K562 (cell line): Measurements from ENCODE around the gene HSPA1L. TPM values are rescaled to one million over a fixed set of nuclear protein-coding genes. Genes with fewer than 3 reads are reported as not detected.

Experiments
- ARID3B ChIP-seq: fragments of 250-450 bp; sonication (Bioruptor Pico); IDR thresholded peaks from 2 replicates; pipeline ENCODE4 v1.4.0; 2020; ENCODE audit warnings: borderline replicate concordance
- BACH1 ChIP-seq: fragments of 200-800 bp; sonication (Bioruptor generic); IDR thresholded peaks from 2 replicates; pipeline ENCODE4 v1.6.1; 2016; ENCODE audit warnings: missing genetic modification characterization, missing compliant biosample characterization
- CBX5 ChIP-seq: IDR thresholded peaks from 2 replicates; pipeline ENCODE4 v1.6.1; 2014; ENCODE audit warnings: low read depth, borderline replicate concordance
- E2F8 ChIP-seq: fragments of 450-650 bp; IDR thresholded peaks from 2 replicates; pipeline ENCODE4 v1.7.1; 2018; ENCODE audit warnings: mild to moderate bottlenecking, low read depth; ENCODE audit not compliant: partially characterized antibody
- FIP1L1 ChIP-seq: fragments of 200-400 bp; formaldehyde crosslinking; IDR thresholded peaks from 2 replicates; pipeline ENCODE4 v1.6.1; 2018; ENCODE audit warnings: mild to moderate bottlenecking, low read depth, low read length; ENCODE audit not compliant: poor library complexity, severe bottlenecking
- RBM39 ChIP-seq: fragments of 200-400 bp; formaldehyde crosslinking; optimal IDR thresholded peaks from 2 replicates; pipeline ENCODE3; 2018; ENCODE audit warnings: low read depth, low read length
- RFX7 ChIP-seq: fragments of 250-450 bp; sonication (Bioruptor Pico); IDR thresholded peaks from 2 replicates; pipeline ENCODE4 v1.5.1; 2021; ENCODE audit warnings: mild to moderate bottlenecking
- ZC3H8 ChIP-seq: fragments of 450-650 bp; IDR thresholded peaks from 2 replicates; pipeline ENCODE4 v1.6.1; 2017
- polyA plus RNA-seq, 8 experiments: library from polyadenylated mRNA; depleted of rRNA in 4 of 8; stranded (reverse) in 5 of 8; unstranded in 3 of 8; fragments of >200 nt; fragmentation: Nextera tagmentation in 2 of 8; fragmentation: Illumina TruSeq in 1 of 8; extraction: Ambion mirVana in 2 of 8; extraction: Trizol in 1 of 8; gene quantifications; 2 replicates each; pipeline versions ENCODE4 v1.2.1 to v1.2.3, GENCODE V29; 2011 to 2014; ENCODE audit warnings: inconsistent platforms in 1 of 8, missing spikeins in 1 of 8
- total RNA-seq, 7 experiments: library from RNA; depleted of rRNA in 6 of 7; stranded (reverse); fragments of >200 nt in 6 of 7; fragmentation: Illumina TruSeq in 2 of 7; extraction: Trizol in 2 of 7; gene quantifications; 2 replicates each; pipeline versions ENCODE4 v1.2.1 to v1.2.3, GENCODE V29; 2011 to 2021; ENCODE audit warnings: low replicate concordance in 1 of 7
- TF ChIP-seq, protein P1 (sequence below), 2 experiments: fragments of 450-650 bp in 1 of 2; sonication (generic) in 1 of 2; formaldehyde crosslinking in 1 of 2; IDR thresholded peaks; 2 replicates each; pipeline versions ENCODE4 v1.7.1 to v1.9.0; 2016 to 2022; ENCODE audit warnings: inconsistent platforms in 1 of 2, mild to moderate bottlenecking in 1 of 2, missing genetic modification reagents in 1 of 2
- TF ChIP-seq, protein P2 (sequence below): fragments of 450-650 bp; conservative IDR thresholded peaks from 2 replicates; pipeline ENCODE4 v1.6.1; 2016; ENCODE audit warnings: missing genetic modification characterization, low read depth, mild to moderate bottlenecking, missing compliant biosample characterization, moderate library complexity

Gene HSPA1L
- total and polyA plus RNA-seq, 9 of the 15 experiments (the other 6 are each of a cell fraction or from before 2014, with no cell fraction given), result 0.14 to 2.1 (median 1.3) TPM

GRCh38 chr6:31836474-31837368 is 21.6 kb upstream of the HSPA1L start (continued):
- TF ChIP-seq ARID3B (CRISPR knock-in tag) (no peak), CBX5 (no peak), ZC3H8 (no peak), RBM39 (no peak), E2F8 (peak; percentile 18), RFX7 (CRISPR knock-in tag) (0 out of 2 replicates have a peak, but pooled peaks have one; percentile 55), BACH1 (no peak), FIP1L1 (no peak)
- TF ChIP-seq, protein P1, sequence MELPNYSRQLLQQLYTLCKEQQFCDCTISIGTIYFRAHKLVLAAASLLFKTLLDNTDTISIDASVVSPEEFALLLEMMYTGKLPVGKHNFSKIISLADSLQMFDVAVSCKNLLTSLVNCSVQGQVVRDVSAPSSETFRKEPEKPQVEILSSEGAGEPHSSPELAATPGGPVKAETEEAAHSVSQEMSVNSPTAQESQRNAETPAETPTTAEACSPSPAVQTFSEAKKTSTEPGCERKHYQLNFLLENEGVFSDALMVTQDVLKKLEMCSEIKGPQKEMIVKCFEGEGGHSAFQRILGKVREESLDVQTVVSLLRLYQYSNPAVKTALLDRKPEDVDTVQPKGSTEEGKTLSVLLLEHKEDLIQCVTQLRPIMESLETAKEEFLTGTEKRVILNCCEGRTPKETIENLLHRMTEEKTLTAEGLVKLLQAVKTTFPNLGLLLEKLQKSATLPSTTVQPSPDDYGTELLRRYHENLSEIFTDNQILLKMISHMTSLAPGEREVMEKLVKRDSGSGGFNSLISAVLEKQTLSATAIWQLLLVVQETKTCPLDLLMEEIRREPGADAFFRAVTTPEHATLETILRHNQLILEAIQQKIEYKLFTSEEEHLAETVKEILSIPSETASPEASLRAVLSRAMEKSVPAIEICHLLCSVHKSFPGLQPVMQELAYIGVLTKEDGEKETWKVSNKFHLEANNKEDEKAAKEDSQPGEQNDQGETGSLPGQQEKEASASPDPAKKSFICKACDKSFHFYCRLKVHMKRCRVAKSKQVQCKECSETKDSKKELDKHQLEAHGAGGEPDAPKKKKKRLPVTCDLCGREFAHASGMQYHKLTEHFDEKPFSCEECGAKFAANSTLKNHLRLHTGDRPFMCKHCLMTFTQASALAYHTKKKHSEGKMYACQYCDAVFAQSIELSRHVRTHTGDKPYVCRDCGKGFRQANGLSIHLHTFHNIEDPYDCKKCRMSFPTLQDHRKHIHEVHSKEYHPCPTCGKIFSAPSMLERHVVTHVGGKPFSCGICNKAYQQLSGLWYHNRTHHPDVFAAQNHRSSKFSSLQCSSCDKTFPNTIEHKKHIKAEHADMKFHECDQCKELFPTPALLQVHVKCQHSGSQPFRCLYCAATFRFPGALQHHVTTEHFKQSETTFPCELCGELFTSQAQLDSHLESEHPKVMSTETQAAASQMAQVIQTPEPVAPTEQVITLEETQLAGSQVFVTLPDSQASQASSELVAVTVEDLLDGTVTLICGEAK (IDR thresholded peaks at IDR 0.05), result peak; percentile 54
- TF ChIP-seq, protein P1 (CRISPR knock-in tag; IDR thresholded peaks at IDR 0.05), result no peak
- TF ChIP-seq, protein P2, sequence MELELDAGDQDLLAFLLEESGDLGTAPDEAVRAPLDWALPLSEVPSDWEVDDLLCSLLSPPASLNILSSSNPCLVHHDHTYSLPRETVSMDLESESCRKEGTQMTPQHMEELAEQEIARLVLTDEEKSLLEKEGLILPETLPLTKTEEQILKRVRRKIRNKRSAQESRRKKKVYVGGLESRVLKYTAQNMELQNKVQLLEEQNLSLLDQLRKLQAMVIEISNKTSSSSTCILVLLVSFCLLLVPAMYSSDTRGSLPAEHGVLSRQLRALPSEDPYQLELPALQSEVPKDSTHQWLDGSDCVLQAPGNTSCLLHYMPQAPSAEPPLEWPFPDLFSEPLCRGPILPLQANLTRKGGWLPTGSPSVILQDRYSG (tag), result 0 out of 2 replicates have a peak, but pooled peaks have one; percentile 8
